Muscle layer of colon (tissue), 2 donors: ENCODE data around the gene THSD8.
A peak's percentile ranks its signal among the peaks of the same experiment; 100 is the strongest.

Experiments used
- H3K27ac ChIP-seq: one replicate; pipeline ENCODE4 v1.7.0; 2013; ENCODE audit warnings: low read depth, mild to moderate bottlenecking, low read length, moderate library complexity
- H3K27me3 ChIP-seq, 2 donors: one replicate each; pipeline ENCODE4 v1.7.0; 2013; ENCODE audit warnings: low read length in 2 of 2, mild to moderate bottlenecking in 2 of 2; ENCODE audit not compliant: insufficient read depth in 2 of 2, control insufficient read depth in 1 of 2
- H3K36me3 ChIP-seq: one replicate; pipeline ENCODE4 v1.7.0; 2013; ENCODE audit warnings: mild to moderate bottlenecking, low read length; ENCODE audit not compliant: insufficient read depth
- H3K4me1 ChIP-seq: one replicate; pipeline ENCODE4 v1.7.0; 2013; ENCODE audit warnings: mild to moderate bottlenecking, low read length; ENCODE audit not compliant: insufficient read depth
- H3K4me3 ChIP-seq, 2 donors: one replicate each; pipeline ENCODE4 v1.7.0; 2013; ENCODE audit warnings: low read length in 2 of 2, low read depth in 1 of 2, mild to moderate bottlenecking in 1 of 2, moderate library complexity in 1 of 2
- H3K9ac ChIP-seq: one replicate; pipeline ENCODE4 v1.7.0; 2013; ENCODE audit warnings: low read length
- H3K9me3 ChIP-seq: one replicate; pipeline ENCODE4 v1.7.0; 2013; ENCODE audit warnings: mild to moderate bottlenecking, low read length
- donor health status: abdominal sarcoma.
- donor health status: Adenocarcinoma of cecum.

Gene THSD8

DNA sequence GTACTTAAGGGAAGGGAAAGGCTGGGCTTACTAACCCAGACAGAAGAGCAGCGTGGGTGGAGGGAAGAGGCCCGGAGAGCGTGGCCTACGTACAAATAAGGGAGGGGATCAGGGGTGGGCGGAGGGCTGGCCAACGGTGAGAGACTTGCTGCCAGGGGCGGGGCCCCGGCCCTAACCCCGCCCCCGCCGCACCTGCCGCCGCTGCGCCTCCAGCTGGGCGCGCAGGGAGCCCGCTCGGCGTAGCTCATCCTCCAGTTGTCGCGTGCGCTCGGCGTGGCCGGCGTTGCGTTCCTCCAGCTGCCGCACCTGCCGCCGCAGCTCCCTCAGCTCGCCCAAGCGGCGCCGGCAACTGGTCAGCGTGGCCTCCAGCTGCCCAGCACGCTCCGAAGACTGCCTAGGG, 32.2 kb upstream of the THSD8 start:
- Histone ChIP-seq H3K27ac (no peak overlapping the region), H3K9ac (no peak overlapping the region), H3K36me3 (no peaks in the 10 kb centered on the region)

DNA sequence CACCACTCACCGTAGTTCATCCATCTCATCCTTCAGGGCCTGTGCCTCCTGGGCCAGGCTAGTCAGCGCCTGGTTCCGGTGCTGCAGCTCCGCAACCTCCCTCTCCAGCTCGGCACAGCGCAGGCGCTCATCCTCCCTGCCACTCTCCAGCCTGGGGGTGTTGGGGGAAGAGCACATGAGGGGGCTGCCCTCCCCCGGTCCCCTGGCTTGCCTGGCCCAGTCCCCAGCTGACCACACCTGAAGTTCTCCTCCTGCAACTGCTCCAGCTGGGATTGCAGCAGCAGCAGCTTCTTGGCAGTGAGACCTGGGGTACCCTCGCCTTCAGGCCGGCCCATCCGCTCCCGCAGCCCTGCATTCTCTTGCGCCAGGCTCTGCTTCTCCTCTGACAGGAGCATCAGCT, 30.9 kb upstream of the THSD8 start:
- Histone ChIP-seq H3K4me1 (no peaks in the 10 kb centered on the region), H3K4me3 (no peak overlapping the region), H3K9me3 (no peaks in the 10 kb centered on the region), H3K9ac (no peak overlapping the region), H3K27ac (no peak overlapping the region), H3K36me3 (no peaks in the 10 kb centered on the region), H3K27me3 (no peaks in the 10 kb centered on the region)

More for the DNA sequence above, 32.2 kb upstream of the THSD8 start:
- no peak overlapping the region for H3K4me3 ChIP-seq
- no peaks in the 10 kb centered on the region for H3K9me3 ChIP-seq
- no peaks in the 10 kb centered on the region for H3K4me1 ChIP-seq
- H3K27me3 ChIP-seq = no peaks in the 10 kb centered on the region

DNA sequence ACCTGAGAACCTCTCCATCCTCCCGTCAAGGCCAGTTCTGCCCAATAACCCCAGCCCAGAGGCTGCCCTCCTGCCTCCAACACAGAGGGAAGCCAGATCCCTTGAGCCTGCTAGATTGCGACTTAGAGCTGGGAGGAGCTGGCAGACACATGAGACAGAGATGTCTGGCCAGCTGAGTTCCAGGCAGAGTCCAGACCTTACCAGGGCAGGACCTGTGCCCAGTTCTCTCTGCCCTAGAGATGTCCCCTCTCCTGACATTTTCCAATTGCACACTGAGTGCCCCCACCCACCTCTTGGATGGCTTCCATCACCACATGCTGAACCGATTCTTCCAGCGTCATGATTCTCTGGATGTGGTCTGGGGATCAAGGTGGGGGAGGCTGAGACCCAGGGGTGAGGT, 29.5 kb upstream of the THSD8 start:
- H3K36me3 ChIP-seq = no peaks in the 10 kb centered on the region
- no peak overlapping the region for H3K4me3 ChIP-seq
- H3K27me3 ChIP-seq = no peaks in the 10 kb centered on the region
- H3K9ac ChIP-seq = no peak overlapping the region
- no peaks in the 10 kb centered on the region for H3K4me1 ChIP-seq
- no peak overlapping the region for H3K27ac ChIP-seq
- H3K9me3 ChIP-seq = no peaks in the 10 kb centered on the region

DNA sequence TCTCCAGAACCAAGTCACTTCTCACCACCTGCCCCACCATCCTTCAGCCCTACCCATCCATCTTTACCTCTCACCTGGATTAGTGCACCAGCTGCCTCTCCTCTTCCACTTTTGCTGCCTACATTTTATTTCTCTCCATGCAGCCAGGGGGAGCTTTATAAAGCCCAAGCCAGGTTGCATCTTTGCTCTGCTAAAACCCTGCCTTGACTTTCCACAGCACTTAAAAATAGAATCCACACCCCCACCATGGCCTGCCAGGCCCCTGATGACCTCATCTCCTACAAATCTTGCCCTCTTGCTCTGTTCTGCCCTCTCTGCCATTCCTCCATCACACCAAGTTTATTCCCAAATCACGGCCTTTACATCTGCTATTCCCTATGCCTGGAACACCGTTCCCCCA, 28.3 kb upstream of the THSD8 start:
- H3K9ac ChIP-seq = no peak overlapping the region
- H3K9me3 ChIP-seq = no peaks in the 10 kb centered on the region
- no peaks in the 10 kb centered on the region for H3K27me3 ChIP-seq
- peaks cover 3% of the 10 kb centered on the region for H3K4me1 ChIP-seq
- H3K27ac ChIP-seq = no peak overlapping the region
- H3K36me3 ChIP-seq = no peaks in the 10 kb centered on the region
- H3K4me3 ChIP-seq = no peak overlapping the region

DNA sequence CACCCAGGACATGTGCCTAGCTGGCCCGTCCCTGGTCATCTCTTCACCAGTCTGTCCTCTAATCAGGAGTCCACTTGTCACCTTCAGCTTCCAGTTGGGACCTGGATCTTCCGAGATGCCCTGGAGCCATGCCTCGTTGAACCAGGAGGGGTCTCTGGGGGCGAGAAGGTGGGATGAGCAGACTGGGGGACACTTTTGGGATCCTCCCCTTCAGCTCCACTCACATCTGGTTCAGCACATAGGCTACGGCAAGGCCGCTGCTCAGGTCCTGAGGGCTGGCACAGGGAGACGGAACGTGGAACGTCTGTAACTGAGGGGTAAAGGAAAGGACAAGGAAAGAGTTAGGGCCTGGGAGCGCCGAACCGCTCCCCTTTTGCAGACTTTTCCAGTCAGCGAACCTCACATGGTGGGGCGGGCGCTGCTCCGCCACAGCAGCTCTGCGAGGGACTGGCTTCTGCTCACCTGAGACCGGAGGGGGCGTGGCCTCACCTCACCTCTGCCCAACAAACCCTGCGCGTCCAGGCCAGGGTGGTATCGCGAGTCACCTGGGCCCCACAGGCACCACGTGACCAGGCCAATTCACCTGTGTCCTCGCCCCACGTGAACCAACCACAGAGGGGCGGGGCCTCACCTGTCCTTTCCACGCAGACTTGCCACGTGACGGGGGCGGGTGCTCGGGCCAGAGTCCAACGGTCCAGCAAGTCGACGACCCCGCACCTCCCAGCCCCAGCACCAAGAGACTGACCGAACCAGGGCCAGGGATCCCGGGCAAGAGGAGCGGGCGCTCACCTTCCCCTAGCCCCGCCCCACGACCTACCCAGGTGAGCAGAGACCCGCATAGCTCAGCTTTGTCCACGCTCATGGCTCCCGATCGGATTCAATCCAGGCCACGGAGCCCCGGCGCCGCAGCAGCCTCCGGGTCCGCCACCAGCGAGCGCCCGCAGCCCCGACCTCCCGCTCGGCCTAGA, 27.0 kb upstream of the THSD8 start, which contains the start of gene HOOK2:
Gene HOOK2, minus strand, starts transcription at position 965 of the 968 bp plus-strand sequence. Its CDS starts 103 bp downstream, at position 862.
- Histone ChIP-seq H3K27me3 (no peaks in the 10 kb centered on the region), H3K36me3 (no peaks in the 10 kb centered on the region), H3K9ac (no peak within 1 kb of the TSS), H3K4me1 (peaks cover 14% of the 10 kb centered on the region), H3K27ac (peak within 1 kb of the TSS; percentile 65), H3K4me3 (peak within 1 kb of the TSS; percentile 43 to 56), H3K9me3 (no peaks in the 10 kb centered on the region)

DNA sequence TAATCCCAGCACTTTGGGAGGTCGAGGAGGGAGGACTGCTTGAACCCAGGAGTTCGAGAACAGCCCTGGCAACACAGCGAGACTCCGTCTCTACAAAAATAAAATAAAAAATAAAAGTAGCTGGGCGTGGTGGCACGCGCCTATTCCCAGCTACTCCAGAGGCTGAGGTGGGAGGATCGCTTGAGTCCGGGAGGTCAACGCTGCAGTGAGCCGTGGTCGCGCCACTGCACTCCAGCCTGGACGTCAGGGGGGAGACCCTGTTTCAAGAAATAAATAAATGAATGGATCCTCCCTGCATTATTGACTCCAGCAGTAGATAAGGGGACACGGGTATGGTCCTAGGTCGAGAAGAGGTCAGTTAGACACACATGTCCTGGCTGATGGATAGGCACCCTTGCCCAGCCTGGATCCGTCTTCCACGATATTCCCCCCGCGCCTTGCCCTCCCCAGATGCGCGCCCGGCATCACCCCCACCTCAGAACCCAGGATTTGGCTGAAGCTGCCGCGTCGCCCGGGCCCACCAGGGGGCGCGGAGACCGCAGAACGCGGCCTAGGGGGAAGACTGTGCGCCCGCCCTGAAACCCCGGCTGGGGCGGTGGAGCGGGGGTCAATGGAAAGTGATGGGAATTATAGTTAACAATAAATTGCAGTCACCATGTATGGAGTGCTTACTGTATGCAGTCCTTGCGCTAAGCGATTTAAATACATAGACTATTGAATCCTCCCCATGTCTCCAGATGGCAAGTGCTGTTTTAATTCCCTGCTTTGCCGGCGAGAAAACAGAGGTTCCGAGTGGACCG, 24.5 kb upstream of the THSD8 start:
- H3K27me3 ChIP-seq = no peaks in the 10 kb centered on the region
- H3K9me3 ChIP-seq = no peaks in the 10 kb centered on the region
- H3K27ac ChIP-seq = peak overlapping the region; percentile 99
- peak overlapping the region; percentile 71 to 89 for H3K4me3 ChIP-seq
- no peaks in the 10 kb centered on the region for H3K36me3 ChIP-seq
- peaks cover 22% of the 10 kb centered on the region for H3K4me1 ChIP-seq
- peak overlapping the region; percentile 75 for H3K9ac ChIP-seq

DNA sequence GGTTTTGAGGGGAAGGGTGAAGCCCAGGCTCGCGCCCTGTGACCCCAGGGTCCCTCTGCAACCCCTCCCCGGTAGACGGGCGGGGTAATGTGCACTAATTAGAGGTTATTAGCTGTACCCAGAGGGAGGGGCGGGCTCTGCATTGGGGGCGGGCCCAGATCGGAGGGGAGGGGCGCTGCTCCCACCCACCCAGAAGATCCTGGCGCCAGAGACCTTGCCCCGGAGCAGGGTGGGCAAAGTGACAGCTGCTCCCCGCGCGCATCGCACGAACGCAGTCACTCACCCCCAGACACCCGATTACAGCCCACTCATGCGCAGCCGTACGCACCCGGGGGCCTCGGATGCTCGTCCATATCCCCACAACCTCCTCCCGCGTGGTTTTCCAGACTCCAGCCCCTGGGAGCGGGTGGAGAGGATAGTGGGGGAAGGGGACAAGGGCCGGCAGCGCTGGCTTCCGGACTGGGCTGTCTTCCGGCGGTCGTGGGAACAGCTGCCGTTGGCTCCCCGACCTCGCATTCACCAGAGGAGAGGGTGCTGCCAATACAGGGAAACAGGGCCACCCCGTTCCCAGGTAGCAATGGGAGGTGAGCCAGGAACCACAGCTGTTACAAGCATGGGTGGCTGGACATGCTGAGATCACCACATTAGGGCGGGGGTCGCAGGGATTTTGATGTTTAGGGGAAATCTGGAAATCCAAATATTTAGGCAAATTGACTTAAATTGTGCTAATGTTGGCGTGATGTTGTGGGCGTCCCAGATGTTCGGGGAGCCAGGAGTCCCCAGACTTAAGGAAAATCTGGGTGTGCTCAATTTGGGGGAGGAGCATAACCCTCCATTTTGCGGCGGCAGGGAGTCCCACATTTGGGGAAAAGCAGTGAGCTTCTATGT, 23.6 kb upstream of the THSD8 start:
- peaks cover 25% of the 10 kb centered on the region for H3K4me1 ChIP-seq
- H3K9ac ChIP-seq = peak overlapping the region; percentile 75
- H3K36me3 ChIP-seq = no peaks in the 10 kb centered on the region
- peak overlapping the region; percentile 99 for H3K27ac ChIP-seq
- H3K27me3 ChIP-seq = no peaks in the 10 kb centered on the region
- H3K4me3 ChIP-seq = peak overlapping the region; percentile 71 to 89
- no peaks in the 10 kb centered on the region for H3K9me3 ChIP-seq

DNA sequence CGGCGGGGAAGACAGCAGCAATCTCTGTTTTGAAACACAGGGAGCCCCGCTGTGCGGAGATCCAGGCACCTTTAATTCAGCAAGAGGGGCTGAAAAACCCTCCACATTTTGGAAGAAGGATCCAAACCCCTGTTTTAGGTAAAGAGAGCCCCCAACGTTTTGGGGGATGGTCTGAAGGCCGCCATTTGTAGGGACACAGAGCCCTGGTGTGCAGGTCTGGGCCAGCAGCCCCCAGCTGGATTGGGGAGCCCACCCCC, 23.0 kb upstream of the THSD8 start:
- H3K27ac ChIP-seq = peak overlapping the region; percentile 99
- no peaks in the 10 kb centered on the region for H3K9me3 ChIP-seq
- H3K4me3 ChIP-seq = peak overlapping the region in 1 of 2 donors; percentile 89
- peaks cover 30% of the 10 kb centered on the region for H3K4me1 ChIP-seq
- no peaks in the 10 kb centered on the region for H3K27me3 ChIP-seq
- peak overlapping the region; percentile 75 for H3K9ac ChIP-seq
- no peaks in the 10 kb centered on the region for H3K36me3 ChIP-seq

DNA sequence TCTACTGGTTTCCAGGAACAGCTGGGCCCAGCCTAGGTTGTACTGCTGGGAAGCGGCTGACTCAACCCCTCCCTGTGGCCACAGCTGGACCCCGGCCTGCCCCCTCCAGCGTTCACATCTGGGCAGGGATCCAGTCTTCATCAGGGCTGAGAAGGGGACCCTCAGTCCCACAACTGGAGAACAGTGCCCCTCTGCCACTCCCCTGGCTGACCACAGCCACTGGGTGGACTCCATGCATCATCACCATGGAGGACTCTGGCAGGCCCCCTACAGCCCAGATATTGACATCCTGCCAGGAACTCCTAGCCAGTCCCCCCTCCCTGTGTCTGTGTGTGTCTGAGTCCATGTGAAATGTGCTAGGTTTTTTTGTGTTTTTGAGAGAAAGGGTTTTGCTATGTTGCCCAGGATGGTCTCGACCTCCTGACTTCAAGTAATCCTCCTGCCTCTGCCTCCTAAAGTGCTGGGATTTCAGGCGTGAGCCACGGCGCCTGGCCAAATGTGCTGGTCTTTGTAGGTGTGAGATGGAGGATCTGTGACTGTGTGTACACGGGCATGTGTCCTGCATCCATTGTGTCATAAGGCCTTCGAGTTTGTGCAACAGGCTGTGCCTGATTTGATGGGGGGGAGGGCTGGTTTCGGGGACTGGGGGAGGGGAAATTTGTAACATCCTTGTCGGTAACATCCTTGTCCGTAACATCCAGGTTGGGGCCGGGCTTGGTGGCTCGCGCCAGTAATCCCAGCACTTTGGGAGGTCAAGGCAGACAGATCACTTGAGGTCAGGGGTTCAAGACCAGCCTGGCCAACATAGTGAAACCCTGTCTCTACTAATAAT, 22.5 kb upstream of the THSD8 start:
- peaks cover 30% of the 10 kb centered on the region for H3K4me1 ChIP-seq

DNA sequence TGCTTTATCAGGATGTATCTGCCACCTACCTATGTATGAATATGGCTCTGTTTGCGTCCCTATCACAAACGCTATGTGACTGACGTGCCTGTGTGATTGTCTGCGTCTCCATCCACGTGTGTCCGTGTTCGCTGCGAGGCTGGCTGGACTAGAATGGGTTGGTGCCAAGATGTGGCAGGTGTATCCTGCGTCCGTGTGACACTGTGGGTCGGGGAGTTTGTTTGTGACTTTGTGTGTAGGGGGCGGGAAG, 19.8 kb upstream of the THSD8 start:
- Histone ChIP-seq H3K4me3 (peak overlapping the region; percentile 53 to 64), H3K27ac (peak overlapping the region; percentile 87), H3K9me3 (no peaks in the 10 kb centered on the region), H3K36me3 (no peaks in the 10 kb centered on the region), H3K4me1 (peaks cover 30% of the 10 kb centered on the region), H3K27me3 (no peaks in the 10 kb centered on the region), H3K9ac (peak overlapping the region; percentile 46)

More for the DNA sequence above, 22.5 kb upstream of the THSD8 start:
- Histone ChIP-seq H3K4me3 (no peak overlapping the region), H3K9ac (peak overlapping the region; percentile 75), H3K9me3 (no peaks in the 10 kb centered on the region), H3K27me3 (no peaks in the 10 kb centered on the region), H3K27ac (peak overlapping the region; percentile 99), H3K36me3 (no peaks in the 10 kb centered on the region)
